H9 (cell line): Measurements from ENCODE around the gene PROSER3. TPM values are rescaled to one million over a fixed set of nuclear protein-coding genes. Genes with fewer than 3 reads are reported as not detected.

Experiments
- DNase-seq: peaks from one replicate; pipeline ENCODE4 v3.0.0-alpha.2; 2017
- H2AFZ ChIP-seq: one replicate; pipeline ENCODE4 v1.6.1; 2013; ENCODE audit warnings: mild to moderate bottlenecking, low read length, control low read depth, moderate library complexity
- H2AK5ac ChIP-seq: 2 replicates; pipeline ENCODE4 v1.6.1; 2013; ENCODE audit warnings: low read length, control low read depth, mixed read lengths; ENCODE audit not compliant: insufficient read length
- H2BK120ac ChIP-seq: one replicate; pipeline ENCODE4 v1.6.1; 2013; ENCODE audit warnings: low read depth, mild to moderate bottlenecking, low read length, control low read depth, inconsistent platforms; ENCODE audit not compliant: poor library complexity, severe bottlenecking
- H2BK12ac ChIP-seq: 2 replicates; pipeline ENCODE4 v1.6.1; 2013; ENCODE audit warnings: low read length, control low read depth, mixed read lengths, low read depth; ENCODE audit not compliant: insufficient read length
- H2BK15ac ChIP-seq: 2 replicates; pipeline ENCODE4 v1.6.1; 2013; ENCODE audit warnings: low read depth, low read length, control low read depth
- H2BK20ac ChIP-seq: one replicate; pipeline ENCODE4 v1.6.1; 2013; ENCODE audit warnings: low read depth, mild to moderate bottlenecking, low read length, control low read depth, inconsistent platforms; ENCODE audit not compliant: poor library complexity, severe bottlenecking
- H2BK5ac ChIP-seq: 2 replicates; pipeline ENCODE4 v1.6.1; 2013; ENCODE audit warnings: low read length, control low read depth, mixed read lengths; ENCODE audit not compliant: insufficient read length
- H3K14ac ChIP-seq: 2 replicates; pipeline ENCODE4 v1.6.1; 2013; ENCODE audit warnings: low read length, control low read depth; ENCODE audit not compliant: insufficient read depth
- H3K18ac ChIP-seq: 2 replicates; pipeline ENCODE4 v1.6.1; 2013; ENCODE audit warnings: low read depth, mild to moderate bottlenecking, mixed read lengths, low read length, control low read depth; ENCODE audit not compliant: insufficient read length
- H3K23ac ChIP-seq: 2 replicates; pipeline ENCODE4 v1.6.1; 2013; ENCODE audit warnings: low read length, control low read depth, mixed read lengths, low read depth; ENCODE audit not compliant: insufficient read length
- H3K23me2 ChIP-seq: 2 replicates; pipeline ENCODE4 v1.6.1; 2013; ENCODE audit warnings: low read depth, mild to moderate bottlenecking, mixed read lengths, low read length, control low read depth; ENCODE audit not compliant: insufficient read length, poor library complexity, severe bottlenecking
- H3K27ac ChIP-seq: 2 replicates; pipeline ENCODE4 v1.5.1; 2013; ENCODE audit warnings: low read length, control low read depth, mixed read lengths, low read depth; ENCODE audit not compliant: insufficient read length
- H3K27me3 ChIP-seq: 2 replicates; pipeline ENCODE4 v1.6.1; 2013; ENCODE audit warnings: low read length, control low read depth, inconsistent platforms; ENCODE audit not compliant: insufficient read depth
- H3K4ac ChIP-seq: 2 replicates; pipeline ENCODE4 v1.6.1; 2013; ENCODE audit warnings: low read depth, mild to moderate bottlenecking, control low read depth, inconsistent platforms, low read length, moderate library complexity
- H3K4me1 ChIP-seq: 2 replicates; pipeline ENCODE4 v1.6.1; 2013; ENCODE audit warnings: low read length, control low read depth, inconsistent platforms; ENCODE audit not compliant: insufficient read depth
- H3K4me2 ChIP-seq: 2 replicates; pipeline ENCODE4 v1.6.1; 2013; ENCODE audit warnings: low read length, control low read depth, mixed read lengths; ENCODE audit not compliant: insufficient read length, insufficient read depth
- H3K56ac ChIP-seq: 2 replicates; pipeline ENCODE4 v1.6.1; 2013; ENCODE audit warnings: low read depth, mild to moderate bottlenecking, mixed read lengths, low read length, control low read depth; ENCODE audit not compliant: insufficient read length
- H3K79me1 ChIP-seq: 2 replicates; pipeline ENCODE4 v1.6.1; 2013; ENCODE audit warnings: low read depth, mild to moderate bottlenecking, moderate library complexity, low read length, control low read depth, inconsistent platforms; ENCODE audit not compliant: insufficient read depth, poor library complexity, severe bottlenecking
- H3K79me2 ChIP-seq: 2 replicates; pipeline ENCODE4 v1.6.1; 2013; ENCODE audit warnings: low read length, control low read depth, inconsistent platforms; ENCODE audit not compliant: insufficient read depth
- H3K9ac ChIP-seq: 2 replicates; pipeline ENCODE4 v1.6.1; 2013; ENCODE audit warnings: low read length, control low read depth, mixed read lengths; ENCODE audit not compliant: insufficient read length; ENCODE audit errors: extremely low read depth
- H3K9me3 ChIP-seq: one replicate; pipeline ENCODE4 v1.6.1; 2013; ENCODE audit warnings: low read depth, low read length, inconsistent platforms; ENCODE audit not compliant: control insufficient read depth
- H3T11ph ChIP-seq: one replicate; pipeline ENCODE4 v1.6.1; 2013; ENCODE audit warnings: mild to moderate bottlenecking, low read length, control low read depth, inconsistent platforms
- H4K20me1 ChIP-seq: one replicate; pipeline ENCODE4 v1.6.1; 2013; ENCODE audit not compliant: control insufficient read depth, insufficient read length, insufficient read depth
- H4K5ac ChIP-seq: 2 replicates; pipeline ENCODE4 v1.6.1; 2013; ENCODE audit warnings: low read depth, mild to moderate bottlenecking, mixed read lengths, low read length, control low read depth; ENCODE audit not compliant: insufficient read length
- H4K8ac ChIP-seq: replicated peaks from 2 replicates; pipeline ENCODE4 v1.6.1; 2013; ENCODE audit warnings: low read length, control low read depth, mixed read lengths, low read depth; ENCODE audit not compliant: insufficient read length
- H4K91ac ChIP-seq: 2 replicates; pipeline ENCODE4 v1.6.1; 2013; ENCODE audit warnings: low read depth, mild to moderate bottlenecking, moderate library complexity, mixed read lengths, low read length, control low read depth; ENCODE audit not compliant: insufficient read length
- H3K27ac Mint-ChIP-seq, 3 experiments: 2 replicates in 2 of 3; 3 replicates in 1 of 3; pipeline ENCODE4 v1.8.0; 2020 to 2021; ENCODE audit warnings: mixed read lengths in 3 of 3, mild to moderate bottlenecking in 1 of 3, moderate library complexity in 1 of 3
- H3K27me3 Mint-ChIP-seq: 2 replicates; pipeline ENCODE4 v1.8.0; 2021; ENCODE audit warnings: low read depth, mild to moderate bottlenecking, moderate library complexity, mixed read lengths
- H3K36me3 Mint-ChIP-seq, 3 experiments: 2 replicates in 2 of 3; 3 replicates in 1 of 3; pipeline ENCODE4 v1.8.0; 2020 to 2021; ENCODE audit warnings: low read depth in 3 of 3, mixed read lengths in 3 of 3; ENCODE audit not compliant: insufficient read depth in 1 of 3
- H3K4me1 Mint-ChIP-seq, 2 experiments: 2 replicates each; pipeline ENCODE4 v1.8.0; 2020; ENCODE audit warnings: mixed read lengths in 2 of 2
- H3K4me3 Mint-ChIP-seq, 2 experiments: 2 replicates in 1 of 2; 3 replicates in 1 of 2; pipeline ENCODE4 v1.8.0; 2020 to 2021; ENCODE audit warnings: mild to moderate bottlenecking in 2 of 2, mixed read lengths in 2 of 2, moderate library complexity in 1 of 2
- H3K9me3 Mint-ChIP-seq, 2 experiments: 2 replicates in 1 of 2; 3 replicates in 1 of 2; pipeline ENCODE4 v1.8.0; 2020; ENCODE audit warnings: mild to moderate bottlenecking in 2 of 2, mixed read lengths in 2 of 2, moderate library complexity in 1 of 2
- WGBS: extraction: QIAGEN DNeasy Blood & Tissue Kit; methylation state at CpG from one replicate; pipeline ENCODE4 v1.1.7; 2013; ENCODE audit warnings: missing lambda C conversion rate, low lambda C conversion rate, mixed read lengths; ENCODE audit not compliant: insufficient read length; ENCODE audit errors: extremely low coverage; 5-methylcytosine and 5-hydroxymethylcytosine counted together
- total RNA-seq: library from RNA; stranded (reverse); gene quantifications from 2 replicates; pipeline ENCODE4 v1.2.1, GENCODE V29; 2021
- TF ChIP-seq, protein P1 (sequence below): fragments of 200-600 bp; sonication (generic); conservative IDR thresholded peaks from 3 replicates; pipeline ENCODE4 v1.8.0; 2021; ENCODE audit warnings: antibody characterized with exemption, mild to moderate bottlenecking

PROSER3 gene
- total RNA-seq, 1 experiment from 2014 or later: 29.1 TPM

DNA sequence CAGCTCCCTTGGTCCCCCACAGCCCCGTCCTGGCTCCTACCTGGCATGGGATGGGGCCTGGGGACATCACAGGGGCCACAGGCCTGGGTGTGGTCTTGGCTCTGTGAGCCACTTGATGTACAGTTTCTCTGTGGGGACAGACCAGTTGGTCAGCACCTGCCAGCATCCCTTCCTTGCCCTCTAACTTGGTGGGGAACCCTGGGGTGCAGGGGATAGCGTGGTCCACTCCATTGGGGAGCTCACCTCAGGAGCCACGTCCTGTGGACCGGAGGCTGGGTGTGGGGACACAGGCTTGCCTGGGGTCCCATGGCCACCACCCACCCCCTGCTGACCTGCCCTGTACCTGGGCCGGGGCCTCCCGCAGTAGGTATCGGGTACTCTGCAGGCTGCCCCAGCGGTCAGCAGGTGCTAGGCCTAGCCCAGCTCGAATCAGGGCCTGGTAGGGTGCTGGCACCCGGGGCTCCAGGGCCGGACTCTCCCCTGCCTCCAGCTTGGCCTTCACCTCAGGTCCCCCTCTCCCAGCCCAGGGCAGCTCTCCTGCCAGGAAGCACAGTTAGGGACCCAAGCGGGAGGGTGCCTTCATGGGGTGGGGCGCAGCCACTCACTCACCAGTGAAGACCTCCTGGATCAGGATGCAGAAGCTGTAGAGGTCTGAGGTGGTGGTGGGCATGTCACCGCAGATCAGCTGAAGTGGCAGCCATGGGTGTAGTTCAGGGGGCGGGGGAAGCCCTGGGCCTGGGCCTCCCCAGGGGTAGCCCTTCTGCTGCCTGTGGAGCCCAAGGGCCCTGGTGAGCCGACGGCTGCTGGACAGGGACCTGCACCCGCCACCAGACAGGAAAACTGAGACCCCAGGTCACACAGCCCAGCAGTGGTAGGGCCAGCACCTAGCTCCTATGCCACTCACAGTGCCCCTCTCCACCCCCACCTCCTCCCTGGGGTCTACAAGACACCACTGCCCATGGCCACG, 32.3 kb downstream of the PROSER3 start:
- Histone ChIP-seq H2BK15ac (no peak overlapping the region), H3K4ac (no peak overlapping the region), H3K9ac (no peak overlapping the region), H3K56ac (no peak overlapping the region), H3K14ac (no peak overlapping the region), H3K18ac (no peak overlapping the region), H2BK12ac (no peak overlapping the region), H2AK5ac (no peak overlapping the region), H4K91ac (no peak overlapping the region), H3K79me2 (no peaks in the 10 kb centered on the region), H2BK120ac (no peak overlapping the region), H2BK5ac (no peak overlapping the region), H4K5ac (no peak overlapping the region), H2BK20ac (no peak overlapping the region), H3K27me3 (no peaks in the 10 kb centered on the region), H3K27ac (no peak overlapping the region), H3K9me3 (no peaks in the 10 kb centered on the region), H3K4me1 (no peaks in the 10 kb centered on the region), H2AFZ (no peak overlapping the region), H3K4me2 (no peak overlapping the region), H4K8ac (no peak overlapping the region), H3T11ph (no peak overlapping the region), H3K23me2 (peaks cover under 1% of the 10 kb centered on the region), H3K23ac (no peak overlapping the region), H4K20me1 (peaks cover 3% of the 10 kb centered on the region), H3K79me1 (no peaks in the 10 kb centered on the region)
- H3K4me1 Mint-ChIP-seq: peaks cover 8 to 15% of the 10 kb centered on the region in 2 experiments
- H3K27me3 Mint-ChIP-seq: peaks cover 7% of the 10 kb centered on the region
- H3K27ac Mint-ChIP-seq: no peak overlapping the region
- no peaks in the 10 kb centered on the region; a peak in 1 of 7 replicates for H3K36me3 Mint-ChIP-seq
- no peaks in the 10 kb centered on the region for H3K9me3 Mint-ChIP-seq
- no CpG with 5 or more reads among the region's 19 CpGs for whole genome bisulfite sequencing
- H3K4me3 Mint-ChIP-seq: no peak overlapping the region
- TF ChIP-seq, protein P1, sequence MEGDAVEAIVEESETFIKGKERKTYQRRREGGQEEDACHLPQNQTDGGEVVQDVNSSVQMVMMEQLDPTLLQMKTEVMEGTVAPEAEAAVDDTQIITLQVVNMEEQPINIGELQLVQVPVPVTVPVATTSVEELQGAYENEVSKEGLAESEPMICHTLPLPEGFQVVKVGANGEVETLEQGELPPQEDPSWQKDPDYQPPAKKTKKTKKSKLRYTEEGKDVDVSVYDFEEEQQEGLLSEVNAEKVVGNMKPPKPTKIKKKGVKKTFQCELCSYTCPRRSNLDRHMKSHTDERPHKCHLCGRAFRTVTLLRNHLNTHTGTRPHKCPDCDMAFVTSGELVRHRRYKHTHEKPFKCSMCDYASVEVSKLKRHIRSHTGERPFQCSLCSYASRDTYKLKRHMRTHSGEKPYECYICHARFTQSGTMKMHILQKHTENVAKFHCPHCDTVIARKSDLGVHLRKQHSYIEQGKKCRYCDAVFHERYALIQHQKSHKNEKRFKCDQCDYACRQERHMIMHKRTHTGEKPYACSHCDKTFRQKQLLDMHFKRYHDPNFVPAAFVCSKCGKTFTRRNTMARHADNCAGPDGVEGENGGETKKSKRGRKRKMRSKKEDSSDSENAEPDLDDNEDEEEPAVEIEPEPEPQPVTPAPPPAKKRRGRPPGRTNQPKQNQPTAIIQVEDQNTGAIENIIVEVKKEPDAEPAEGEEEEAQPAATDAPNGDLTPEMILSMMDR: no peak
- peak; percentile 20 for DNase-seq
